Measurements from ENCODE around the gene SRBD1. TPM values are rescaled to one million over a fixed set of nuclear protein-coding genes. Genes with fewer than 3 reads are reported as not detected.

Gene SRBD1
- total RNA-seq, 1 donor, result 17.4 TPM

DNA sequence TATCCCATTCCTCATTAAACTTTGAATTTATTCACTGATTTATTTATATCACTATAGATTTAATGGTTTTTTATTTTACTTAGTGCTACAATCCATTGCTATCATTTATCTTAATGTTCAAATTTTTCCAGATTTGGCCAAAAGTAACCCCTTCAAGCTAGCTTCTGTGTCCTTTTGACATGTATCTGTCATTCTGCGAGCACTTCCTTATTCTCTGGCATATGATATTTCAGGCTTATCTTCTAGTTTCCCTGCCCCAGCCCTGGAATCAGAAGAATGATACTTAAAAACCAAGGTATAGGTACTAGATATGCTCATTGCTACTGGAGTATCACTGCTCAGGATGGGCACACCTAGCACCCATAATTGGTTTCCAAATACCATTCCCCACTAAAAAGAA lies 28.5 kb downstream of the SRBD1 start:
- no peaks in the 10 kb centered on the region for H4K20me1 ChIP-seq (ENCODE audit: insufficient read depth, low read length)
- DNase-seq (ENCODE audit: insufficient read length, low spot score, missing footprints), result no peak
- no peaks in the 10 kb centered on the region for H3K36me3 ChIP-seq (ENCODE audit: insufficient read depth, low read length)
- TF ChIP-seq, protein P1, sequence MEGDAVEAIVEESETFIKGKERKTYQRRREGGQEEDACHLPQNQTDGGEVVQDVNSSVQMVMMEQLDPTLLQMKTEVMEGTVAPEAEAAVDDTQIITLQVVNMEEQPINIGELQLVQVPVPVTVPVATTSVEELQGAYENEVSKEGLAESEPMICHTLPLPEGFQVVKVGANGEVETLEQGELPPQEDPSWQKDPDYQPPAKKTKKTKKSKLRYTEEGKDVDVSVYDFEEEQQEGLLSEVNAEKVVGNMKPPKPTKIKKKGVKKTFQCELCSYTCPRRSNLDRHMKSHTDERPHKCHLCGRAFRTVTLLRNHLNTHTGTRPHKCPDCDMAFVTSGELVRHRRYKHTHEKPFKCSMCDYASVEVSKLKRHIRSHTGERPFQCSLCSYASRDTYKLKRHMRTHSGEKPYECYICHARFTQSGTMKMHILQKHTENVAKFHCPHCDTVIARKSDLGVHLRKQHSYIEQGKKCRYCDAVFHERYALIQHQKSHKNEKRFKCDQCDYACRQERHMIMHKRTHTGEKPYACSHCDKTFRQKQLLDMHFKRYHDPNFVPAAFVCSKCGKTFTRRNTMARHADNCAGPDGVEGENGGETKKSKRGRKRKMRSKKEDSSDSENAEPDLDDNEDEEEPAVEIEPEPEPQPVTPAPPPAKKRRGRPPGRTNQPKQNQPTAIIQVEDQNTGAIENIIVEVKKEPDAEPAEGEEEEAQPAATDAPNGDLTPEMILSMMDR (IDR thresholded peaks at IDR 0.05; ENCODE audit: extremely low read depth, low read depth, low read length), result no peak
- H3K9me3 ChIP-seq (ENCODE audit: low read depth, low read length), result no peaks in the 10 kb centered on the region
- peaks cover 2% of the 10 kb centered on the region for H3K79me2 ChIP-seq (ENCODE audit: insufficient read depth, low read length)
- H3K4me3 ChIP-seq (ENCODE audit: insufficient read depth, low read length), result no peak overlapping the region
- peaks cover 12% of the 10 kb centered on the region for H3K4me1 ChIP-seq (ENCODE audit: insufficient read depth, low read length)
- H3K27me3 ChIP-seq (ENCODE audit: insufficient read depth, low read length), result no peaks in the 10 kb centered on the region
- no peak overlapping the region for H2AFZ ChIP-seq (ENCODE audit: low read length)
- no peak overlapping the region for H3K27ac ChIP-seq (ENCODE audit: low read depth, low read length)
- H3K4me2 ChIP-seq (ENCODE audit: insufficient read depth, low read length), result no peak overlapping the region

DNA sequence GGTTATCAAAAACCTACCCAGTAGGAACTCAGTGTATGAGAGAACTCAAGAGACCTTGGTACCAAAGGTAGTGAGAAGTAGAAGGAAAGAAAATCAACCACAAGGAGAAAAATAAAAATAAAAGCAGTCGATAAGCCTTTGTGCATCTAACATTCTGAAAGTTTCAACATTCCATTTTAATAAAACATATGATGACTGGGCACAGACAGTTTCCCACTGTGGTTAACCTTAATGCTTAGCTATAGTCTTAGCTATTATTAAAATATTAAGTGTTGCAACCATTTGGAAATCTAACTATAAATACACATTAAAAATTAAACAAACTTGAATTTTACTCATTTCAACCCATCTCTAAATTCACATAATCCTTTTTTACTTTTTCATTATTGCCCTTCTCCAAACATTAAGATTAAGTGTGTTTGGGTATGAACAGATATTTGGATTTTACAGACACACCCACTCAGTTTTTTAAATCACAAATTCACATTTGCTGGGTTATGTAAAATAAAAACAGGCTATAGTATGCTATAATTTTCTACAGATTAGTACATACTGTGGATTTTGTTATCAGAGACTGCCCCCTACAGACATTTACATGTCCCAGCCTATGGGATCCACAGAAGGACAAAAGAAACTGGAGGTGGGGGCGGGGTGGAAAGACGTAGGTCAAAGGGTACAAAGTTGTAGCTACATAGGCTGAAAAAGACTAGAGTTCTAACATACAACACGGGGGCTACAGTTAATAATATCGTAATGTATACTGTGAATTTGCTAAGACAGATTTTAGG lies 32.8 kb downstream of the SRBD1 start:
- H3K4me1 ChIP-seq (ENCODE audit: insufficient read depth, low read length), result peaks cover 18% of the 10 kb centered on the region
- no peaks in the 10 kb centered on the region for H4K20me1 ChIP-seq (ENCODE audit: insufficient read depth, low read length)
- DNase-seq (ENCODE audit: insufficient read length, low spot score, missing footprints), result no peak
- no peaks in the 10 kb centered on the region for H3K79me2 ChIP-seq (ENCODE audit: insufficient read depth, low read length)
- H3K36me3 ChIP-seq (ENCODE audit: insufficient read depth, low read length), result no peaks in the 10 kb centered on the region
- no peaks in the 10 kb centered on the region for H3K9me3 ChIP-seq (ENCODE audit: low read depth, low read length)
- peak overlapping the region; percentile 8 for H3K4me3 ChIP-seq (ENCODE audit: insufficient read depth, low read length)
- TF ChIP-seq, protein P1 (IDR thresholded peaks at IDR 0.05; ENCODE audit: extremely low read depth, low read depth, low read length), result peak; percentile 72
- no peaks in the 10 kb centered on the region for H3K27me3 ChIP-seq (ENCODE audit: insufficient read depth, low read length)
- H2AFZ ChIP-seq (ENCODE audit: low read length), result peak overlapping the region; percentile 38
- peak overlapping the region; percentile 60 for H3K4me2 ChIP-seq (ENCODE audit: insufficient read depth, low read length)
- peak overlapping the region; percentile 62 for H3K27ac ChIP-seq (ENCODE audit: low read depth, low read length)

DNA sequence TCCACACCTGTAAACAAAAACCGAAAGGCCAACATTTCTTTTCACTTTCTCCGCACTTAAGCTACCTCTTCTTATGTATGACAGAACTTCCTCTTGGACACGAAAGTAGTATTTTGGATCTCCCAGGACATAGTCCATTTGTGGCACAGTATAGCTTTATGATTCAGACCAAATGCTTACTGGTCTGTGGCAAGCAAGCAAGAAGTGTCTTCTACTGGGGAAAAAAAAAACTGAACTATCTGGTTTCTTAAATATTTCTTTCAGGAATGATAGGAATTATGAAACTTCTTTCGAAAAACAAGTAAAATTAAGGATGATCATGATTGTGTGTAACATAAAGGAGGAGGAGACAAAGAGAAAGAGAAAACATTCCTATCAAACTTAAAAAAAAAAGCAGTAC lies 33.6 kb downstream of the SRBD1 start:
- Histone ChIP-seq H3K27ac (ENCODE audit: low read depth, low read length) (peak overlapping the region; percentile 62), H3K4me3 (ENCODE audit: insufficient read depth, low read length) (no peak overlapping the region), H3K9me3 (ENCODE audit: low read depth, low read length) (no peaks in the 10 kb centered on the region), H3K4me1 (ENCODE audit: insufficient read depth, low read length) (peaks cover 18% of the 10 kb centered on the region), H3K27me3 (ENCODE audit: insufficient read depth, low read length) (no peaks in the 10 kb centered on the region), H4K20me1 (ENCODE audit: insufficient read depth, low read length) (no peaks in the 10 kb centered on the region), H3K4me2 (ENCODE audit: insufficient read depth, low read length) (peak overlapping the region; percentile 60), H2AFZ (ENCODE audit: low read length) (peak overlapping the region; percentile 38), H3K36me3 (ENCODE audit: insufficient read depth, low read length) (no peaks in the 10 kb centered on the region), H3K79me2 (ENCODE audit: insufficient read depth, low read length) (no peaks in the 10 kb centered on the region)
- no peak for DNase-seq (ENCODE audit: insufficient read length, low spot score, missing footprints)
- TF ChIP-seq, protein P1 (IDR thresholded peaks at IDR 0.05; ENCODE audit: extremely low read depth, low read depth, low read length), result no peak

DNA sequence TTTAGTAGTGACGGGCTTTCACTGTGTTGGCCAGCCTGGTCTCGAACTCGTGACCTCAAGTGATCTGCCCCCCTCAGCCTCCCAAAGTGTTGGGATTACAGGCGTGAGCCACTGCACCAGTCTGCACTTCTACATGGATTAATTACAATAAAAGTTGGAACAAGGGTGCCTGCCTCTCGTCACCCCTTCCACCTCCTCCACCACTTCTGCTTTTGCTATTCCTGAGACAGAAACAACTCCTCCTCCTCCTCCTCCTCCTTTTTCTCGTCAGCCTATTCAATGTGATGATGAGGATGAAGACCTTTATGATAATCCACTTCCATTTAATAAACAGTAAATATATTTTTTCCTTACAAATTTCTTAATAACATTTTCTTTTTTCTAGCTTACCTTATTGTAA lies 35.2 kb downstream of the SRBD1 start:
- Histone ChIP-seq H3K4me3 (ENCODE audit: insufficient read depth, low read length) (no peak overlapping the region), H3K27me3 (ENCODE audit: insufficient read depth, low read length) (no peaks in the 10 kb centered on the region), H3K27ac (ENCODE audit: low read depth, low read length) (no peak overlapping the region), H3K79me2 (ENCODE audit: insufficient read depth, low read length) (no peaks in the 10 kb centered on the region), H4K20me1 (ENCODE audit: insufficient read depth, low read length) (no peaks in the 10 kb centered on the region), H2AFZ (ENCODE audit: low read length) (no peak overlapping the region), H3K9me3 (ENCODE audit: low read depth, low read length) (no peaks in the 10 kb centered on the region), H3K4me2 (ENCODE audit: insufficient read depth, low read length) (no peak overlapping the region), H3K36me3 (ENCODE audit: insufficient read depth, low read length) (no peaks in the 10 kb centered on the region), H3K4me1 (ENCODE audit: insufficient read depth, low read length) (peaks cover 19% of the 10 kb centered on the region)
- TF ChIP-seq, protein P1 (IDR thresholded peaks at IDR 0.05; ENCODE audit: extremely low read depth, low read depth, low read length), result no peak
- DNase-seq (ENCODE audit: insufficient read length, low spot score, missing footprints), result no peak
